H9 (cell line): ENCODE measurements around the gene SLX4IP. TPM values are rescaled to one million over a fixed set of nuclear protein-coding genes. Genes with fewer than 3 reads are reported as not detected.

Experiments
- DNase-seq: peaks from one replicate; pipeline ENCODE4 v3.0.0-alpha.2; 2017
- H2AFZ ChIP-seq: one replicate; pipeline ENCODE4 v1.6.1; 2013; ENCODE audit warnings: mild to moderate bottlenecking, low read length, control low read depth, moderate library complexity
- H2AK5ac ChIP-seq: 2 replicates; pipeline ENCODE4 v1.6.1; 2013; ENCODE audit warnings: low read length, control low read depth, mixed read lengths; ENCODE audit not compliant: insufficient read length
- H2BK120ac ChIP-seq: one replicate; pipeline ENCODE4 v1.6.1; 2013; ENCODE audit warnings: low read depth, mild to moderate bottlenecking, low read length, control low read depth, inconsistent platforms; ENCODE audit not compliant: poor library complexity, severe bottlenecking
- H2BK12ac ChIP-seq: 2 replicates; pipeline ENCODE4 v1.6.1; 2013; ENCODE audit warnings: low read length, control low read depth, mixed read lengths, low read depth; ENCODE audit not compliant: insufficient read length
- H2BK15ac ChIP-seq: 2 replicates; pipeline ENCODE4 v1.6.1; 2013; ENCODE audit warnings: low read depth, low read length, control low read depth
- H2BK20ac ChIP-seq: one replicate; pipeline ENCODE4 v1.6.1; 2013; ENCODE audit warnings: low read depth, mild to moderate bottlenecking, low read length, control low read depth, inconsistent platforms; ENCODE audit not compliant: poor library complexity, severe bottlenecking
- H2BK5ac ChIP-seq: 2 replicates; pipeline ENCODE4 v1.6.1; 2013; ENCODE audit warnings: low read length, control low read depth, mixed read lengths; ENCODE audit not compliant: insufficient read length
- H3K14ac ChIP-seq: 2 replicates; pipeline ENCODE4 v1.6.1; 2013; ENCODE audit warnings: low read length, control low read depth; ENCODE audit not compliant: insufficient read depth
- H3K18ac ChIP-seq: 2 replicates; pipeline ENCODE4 v1.6.1; 2013; ENCODE audit warnings: low read depth, mild to moderate bottlenecking, mixed read lengths, low read length, control low read depth; ENCODE audit not compliant: insufficient read length
- H3K23ac ChIP-seq: 2 replicates; pipeline ENCODE4 v1.6.1; 2013; ENCODE audit warnings: low read length, control low read depth, mixed read lengths, low read depth; ENCODE audit not compliant: insufficient read length
- H3K23me2 ChIP-seq: 2 replicates; pipeline ENCODE4 v1.6.1; 2013; ENCODE audit warnings: low read depth, mild to moderate bottlenecking, mixed read lengths, low read length, control low read depth; ENCODE audit not compliant: insufficient read length, poor library complexity, severe bottlenecking
- H3K27ac ChIP-seq: 2 replicates; pipeline ENCODE4 v1.5.1; 2013; ENCODE audit warnings: low read length, control low read depth, mixed read lengths, low read depth; ENCODE audit not compliant: insufficient read length
- H3K27me3 ChIP-seq: 2 replicates; pipeline ENCODE4 v1.6.1; 2013; ENCODE audit warnings: low read length, control low read depth, inconsistent platforms; ENCODE audit not compliant: insufficient read depth
- H3K4ac ChIP-seq: 2 replicates; pipeline ENCODE4 v1.6.1; 2013; ENCODE audit warnings: low read depth, mild to moderate bottlenecking, control low read depth, inconsistent platforms, low read length, moderate library complexity
- H3K4me1 ChIP-seq: 2 replicates; pipeline ENCODE4 v1.6.1; 2013; ENCODE audit warnings: low read length, control low read depth, inconsistent platforms; ENCODE audit not compliant: insufficient read depth
- H3K4me2 ChIP-seq: 2 replicates; pipeline ENCODE4 v1.6.1; 2013; ENCODE audit warnings: low read length, control low read depth, mixed read lengths; ENCODE audit not compliant: insufficient read length, insufficient read depth
- H3K56ac ChIP-seq: 2 replicates; pipeline ENCODE4 v1.6.1; 2013; ENCODE audit warnings: low read depth, mild to moderate bottlenecking, mixed read lengths, low read length, control low read depth; ENCODE audit not compliant: insufficient read length
- H3K79me1 ChIP-seq: 2 replicates; pipeline ENCODE4 v1.6.1; 2013; ENCODE audit warnings: low read depth, mild to moderate bottlenecking, moderate library complexity, low read length, control low read depth, inconsistent platforms; ENCODE audit not compliant: insufficient read depth, poor library complexity, severe bottlenecking
- H3K79me2 ChIP-seq: 2 replicates; pipeline ENCODE4 v1.6.1; 2013; ENCODE audit warnings: low read length, control low read depth, inconsistent platforms; ENCODE audit not compliant: insufficient read depth
- H3K9ac ChIP-seq: 2 replicates; pipeline ENCODE4 v1.6.1; 2013; ENCODE audit warnings: low read length, control low read depth, mixed read lengths; ENCODE audit not compliant: insufficient read length; ENCODE audit errors: extremely low read depth
- H3K9me3 ChIP-seq: one replicate; pipeline ENCODE4 v1.6.1; 2013; ENCODE audit warnings: low read depth, low read length, inconsistent platforms; ENCODE audit not compliant: control insufficient read depth
- H3T11ph ChIP-seq: one replicate; pipeline ENCODE4 v1.6.1; 2013; ENCODE audit warnings: mild to moderate bottlenecking, low read length, control low read depth, inconsistent platforms
- H4K20me1 ChIP-seq: one replicate; pipeline ENCODE4 v1.6.1; 2013; ENCODE audit not compliant: control insufficient read depth, insufficient read length, insufficient read depth
- H4K5ac ChIP-seq: 2 replicates; pipeline ENCODE4 v1.6.1; 2013; ENCODE audit warnings: low read depth, mild to moderate bottlenecking, mixed read lengths, low read length, control low read depth; ENCODE audit not compliant: insufficient read length
- H4K8ac ChIP-seq: replicated peaks from 2 replicates; pipeline ENCODE4 v1.6.1; 2013; ENCODE audit warnings: low read length, control low read depth, mixed read lengths, low read depth; ENCODE audit not compliant: insufficient read length
- H4K91ac ChIP-seq: 2 replicates; pipeline ENCODE4 v1.6.1; 2013; ENCODE audit warnings: low read depth, mild to moderate bottlenecking, moderate library complexity, mixed read lengths, low read length, control low read depth; ENCODE audit not compliant: insufficient read length
- H3K27ac Mint-ChIP-seq, 3 experiments: 2 replicates in 2 of 3; 3 replicates in 1 of 3; pipeline ENCODE4 v1.8.0; 2020 to 2021; ENCODE audit warnings: mixed read lengths in 3 of 3, mild to moderate bottlenecking in 1 of 3, moderate library complexity in 1 of 3
- H3K27me3 Mint-ChIP-seq: 2 replicates; pipeline ENCODE4 v1.8.0; 2021; ENCODE audit warnings: low read depth, mild to moderate bottlenecking, moderate library complexity, mixed read lengths
- H3K36me3 Mint-ChIP-seq, 3 experiments: 2 replicates in 2 of 3; 3 replicates in 1 of 3; pipeline ENCODE4 v1.8.0; 2020 to 2021; ENCODE audit warnings: low read depth in 3 of 3, mixed read lengths in 3 of 3; ENCODE audit not compliant: insufficient read depth in 1 of 3
- H3K4me1 Mint-ChIP-seq, 2 experiments: 2 replicates each; pipeline ENCODE4 v1.8.0; 2020; ENCODE audit warnings: mixed read lengths in 2 of 2
- H3K4me3 Mint-ChIP-seq, 2 experiments: 2 replicates in 1 of 2; 3 replicates in 1 of 2; pipeline ENCODE4 v1.8.0; 2020 to 2021; ENCODE audit warnings: mild to moderate bottlenecking in 2 of 2, mixed read lengths in 2 of 2, moderate library complexity in 1 of 2
- H3K9me3 Mint-ChIP-seq, 2 experiments: 2 replicates in 1 of 2; 3 replicates in 1 of 2; pipeline ENCODE4 v1.8.0; 2020; ENCODE audit warnings: mild to moderate bottlenecking in 2 of 2, mixed read lengths in 2 of 2, moderate library complexity in 1 of 2
- CTCF ChIP-seq: fragments of 200-600 bp; sonication (generic); conservative IDR thresholded peaks from 3 replicates; pipeline ENCODE4 v1.8.0; 2021; ENCODE audit warnings: antibody characterized with exemption, mild to moderate bottlenecking
- WGBS: extraction: QIAGEN DNeasy Blood & Tissue Kit; methylation state at CpG from one replicate; pipeline ENCODE4 v1.1.7; 2013; ENCODE audit warnings: missing lambda C conversion rate, low lambda C conversion rate, mixed read lengths; ENCODE audit not compliant: insufficient read length; ENCODE audit errors: extremely low coverage; 5-methylcytosine and 5-hydroxymethylcytosine counted together
- total RNA-seq: library from RNA; stranded (reverse); gene quantifications from 2 replicates; pipeline ENCODE4 v1.2.1, GENCODE V29; 2021

The SLX4IP gene
- total RNA-seq, 1 experiment from 2014 or later: 7.9 TPM

GRCh38 chr20:10672624-10673127, 237.6 kb downstream of the SLX4IP start:
- H3K56ac ChIP-seq: no peak overlapping the region
- H3K79me2 ChIP-seq: peaks cover 6% of the 10 kb centered on the region; the same call in 1 of the 2 replicates
- peak overlapping the region; percentile 46 for H3K9ac ChIP-seq
- no peaks in the 10 kb centered on the region for H4K20me1 ChIP-seq
- H3K4me1 ChIP-seq: peaks cover 12% of the 10 kb centered on the region
- no peak overlapping the region for H3K23ac ChIP-seq
- H3K4ac ChIP-seq: no peak overlapping the region
- no peak overlapping the region for H2AK5ac ChIP-seq
- H3K27me3 ChIP-seq: no peaks in the 10 kb centered on the region
- no CpG with 5 or more reads among the region's 47 CpGs for WGBS
- Mint-ChIP-seq H3K27ac (peak overlapping the region; percentile 48 to 93 (median 85); a peak in 4 of 7 replicates), H3K27me3 (no peaks in the 10 kb centered on the region; the same call in 1 of the 2 replicates), H3K4me3 (peak overlapping the region; percentile 85 to 93), H3K9me3 (no peaks in the 10 kb centered on the region), H3K4me1 (peaks cover 48 to 51% of the 10 kb centered on the region in 2 experiments), H3K36me3 (peaks cover 8 to 29% (median 13%) of the 10 kb centered on the region in 3 experiments; a peak in 6 of 7 replicates)
- no peak overlapping the region for H2BK120ac ChIP-seq
- no peak for TF ChIP-seq CTCF
- no peak overlapping the region for H2BK15ac ChIP-seq
- H3K79me1 ChIP-seq: no peaks in the 10 kb centered on the region
- no peak for DNase-seq
- H3T11ph ChIP-seq: no peak overlapping the region
- no peak overlapping the region for H4K91ac ChIP-seq
- H4K5ac ChIP-seq: no peak overlapping the region
- no peak overlapping the region for H3K27ac ChIP-seq
- no peak overlapping the region for H2BK20ac ChIP-seq
- H3K23me2 ChIP-seq: peaks cover 23% of the 10 kb centered on the region
- H2AFZ ChIP-seq: no peak overlapping the region
- peak overlapping the region; percentile 74 for H3K4me2 ChIP-seq
- H3K14ac ChIP-seq: peak overlapping the region; percentile 84
- H4K8ac ChIP-seq: no peak overlapping the region
- H2BK12ac ChIP-seq: no peak overlapping the region
- peak overlapping the region; percentile 22 for H3K18ac ChIP-seq
- no peaks in the 10 kb centered on the region for H3K9me3 ChIP-seq
- no peak overlapping the region for H2BK5ac ChIP-seq
